GM18498 (cell line): ENCODE data around the gene ZSCAN10.
"Not testable (repeated sequence)": the region's sequence is repeated elsewhere in the genome, so short reads cannot be mapped to it uniquely, and the experiment has no call there.

Source experiments
- ATAC-seq: cut with Tn5 transposase; IDR thresholded peaks from one replicate; pipeline ENCODE4 v1.9.1; 2021; ENCODE audit warnings: mild to moderate bottlenecking, moderate library complexity; ENCODE audit not compliant: unreplicated experiment

The ZSCAN10 gene

GRCh38 chr16:3086596-3087242 is 12.4 kb downstream of the ZSCAN10 start:
- no peak for ATAC-seq

- ATAC-seq = no peak
Measured at GRCh38 chr16:3085868-3086595, 13.1 kb downstream of the ZSCAN10 start.

DNA sequence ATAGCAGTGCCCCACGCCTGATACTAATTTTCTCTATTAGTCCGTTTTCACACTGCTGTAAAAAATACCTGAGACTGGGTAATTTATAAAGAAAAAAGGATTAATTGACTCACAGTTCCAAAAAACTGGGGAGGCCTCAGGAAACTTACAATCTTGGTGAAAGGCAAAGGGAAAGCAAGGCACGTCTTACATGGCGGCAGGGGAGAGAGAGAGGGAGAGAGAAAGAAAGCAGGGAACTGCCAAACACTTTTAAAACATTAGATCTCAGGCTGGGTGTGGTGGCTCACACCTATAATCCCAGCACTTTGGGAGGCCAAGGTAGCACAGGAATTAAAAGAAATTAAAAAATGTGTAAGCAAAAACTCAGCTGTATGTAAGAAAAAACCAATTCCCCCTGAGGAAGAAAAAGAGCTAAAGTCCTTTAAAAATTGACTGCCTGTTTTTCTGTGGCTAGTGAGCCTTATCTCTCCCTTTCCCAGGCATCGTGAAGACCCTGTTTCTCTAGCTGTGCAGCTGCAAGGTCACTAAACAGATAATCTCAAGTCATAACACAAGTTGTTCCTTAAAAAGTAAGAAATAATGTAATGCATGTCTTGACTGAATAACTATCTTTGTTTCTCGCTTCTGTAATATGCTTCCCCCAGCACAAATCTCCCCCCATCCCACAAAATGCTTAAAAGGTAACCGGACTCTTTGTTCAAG is 14.0 kb downstream of the ZSCAN10 start:
- no peak for ATAC-seq

- ATAC-seq = no peak
Measured at GRCh38 chr16:3084491-3084890, 14.6 kb downstream of the ZSCAN10 start.

GRCh38 chr16:3083408-3083807 is 15.7 kb downstream of the ZSCAN10 start:
- not testable (repeated sequence) for ATAC-seq

- ATAC-seq = not testable (repeated sequence)
Measured at GRCh38 chr16:3081957-3082356, 17.1 kb downstream of the ZSCAN10 start.

DNA sequence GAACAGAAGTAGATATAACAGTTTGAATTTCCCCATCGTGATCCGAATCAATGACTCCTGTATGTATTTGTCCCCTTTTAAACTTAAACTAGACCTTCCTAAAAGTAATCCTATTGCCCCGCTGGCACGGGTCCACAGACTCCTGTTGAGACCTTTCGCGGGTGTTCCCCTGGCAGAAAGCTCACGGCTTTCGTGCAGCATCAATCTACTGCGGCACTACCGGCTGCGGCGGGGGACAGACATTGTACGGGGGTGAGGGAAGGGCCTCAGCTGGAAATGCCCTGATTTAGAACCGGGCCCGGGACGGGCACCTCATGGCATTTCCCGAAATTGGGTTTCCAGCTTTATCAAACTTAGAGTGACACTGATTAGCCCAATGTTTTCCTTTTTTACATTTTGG is 19.1 kb downstream of the ZSCAN10 start:
- no peak for ATAC-seq

DNA sequence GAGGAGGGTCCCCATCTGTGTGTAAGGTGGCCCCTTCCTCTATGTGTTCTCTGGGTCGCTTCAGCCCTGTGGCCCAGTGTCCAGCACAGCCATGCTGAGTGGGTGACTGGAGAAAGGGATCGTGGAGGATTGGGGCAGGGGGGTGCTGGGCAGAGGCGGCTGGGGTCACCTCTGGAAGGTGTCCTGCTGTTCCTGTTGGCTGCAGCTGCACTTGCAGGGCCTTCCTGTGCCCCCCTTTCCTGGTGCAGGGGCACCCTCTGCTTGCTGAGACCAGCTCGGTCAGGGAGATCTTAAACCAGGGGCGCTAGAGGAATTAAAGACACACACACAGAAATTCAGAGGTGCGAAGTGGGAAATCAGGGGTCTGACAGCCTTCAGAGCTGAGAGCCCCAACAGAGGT is 22.5 kb downstream of the ZSCAN10 start:
- no peak for ATAC-seq

DNA sequence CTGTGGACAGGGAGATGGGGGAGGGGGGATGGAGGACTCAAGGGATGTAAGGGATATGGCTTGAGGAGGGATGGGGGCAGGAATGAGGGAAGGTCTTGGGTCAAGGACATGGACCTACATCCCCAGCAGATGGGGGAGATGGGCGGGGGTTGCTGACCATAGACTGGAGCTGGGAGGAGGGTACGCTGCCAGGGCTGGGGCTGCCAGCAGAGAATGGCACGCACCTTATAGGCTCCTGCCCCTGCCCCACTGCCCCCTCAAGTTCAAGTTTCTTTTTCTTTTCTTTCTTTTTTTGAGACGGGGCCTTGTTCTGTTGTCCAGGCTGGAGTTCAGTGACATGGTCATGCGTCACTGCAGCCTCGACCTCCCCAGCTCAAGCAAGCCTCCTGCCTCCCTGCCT is 23.1 kb downstream of the ZSCAN10 start:
- not testable (repeated sequence) for ATAC-seq

- peak; percentile 4 for ATAC-seq
Measured at GRCh38 chr16:3075523-3075915, 23.6 kb downstream of the ZSCAN10 start.

DNA sequence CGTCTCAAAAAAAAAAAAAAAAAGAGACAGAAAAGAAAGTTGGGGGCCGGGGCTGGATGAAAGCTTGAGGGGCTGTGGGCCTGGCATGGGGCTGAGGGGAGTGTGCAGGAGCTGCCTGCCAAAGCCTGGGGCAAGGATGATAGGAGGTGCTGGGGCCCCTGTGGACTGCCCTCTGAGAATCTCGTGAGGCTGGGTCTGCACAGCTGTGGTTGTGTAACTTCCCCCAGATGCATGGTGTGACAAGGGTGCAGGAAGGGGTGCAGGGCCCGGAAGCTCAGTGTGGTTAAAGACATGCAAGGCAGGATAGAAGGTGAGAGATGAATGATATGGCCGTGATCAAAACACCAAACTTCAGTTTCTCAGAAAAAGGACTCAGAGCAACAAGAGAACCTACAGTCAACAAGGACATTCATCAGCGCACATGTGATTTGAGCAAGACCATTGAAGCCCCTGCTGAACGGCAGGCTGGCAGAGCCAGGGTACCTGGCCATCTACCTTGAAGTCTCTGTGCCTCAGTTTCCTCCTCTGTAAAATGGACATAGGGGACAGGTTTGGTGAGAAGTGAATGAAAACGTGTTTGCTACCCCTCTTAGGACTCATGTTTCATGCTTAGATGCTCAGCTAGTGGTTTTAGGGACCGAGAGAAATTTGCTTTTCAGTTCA is 24.1 kb downstream of the ZSCAN10 start:
- ATAC-seq = peak; percentile 84

DNA sequence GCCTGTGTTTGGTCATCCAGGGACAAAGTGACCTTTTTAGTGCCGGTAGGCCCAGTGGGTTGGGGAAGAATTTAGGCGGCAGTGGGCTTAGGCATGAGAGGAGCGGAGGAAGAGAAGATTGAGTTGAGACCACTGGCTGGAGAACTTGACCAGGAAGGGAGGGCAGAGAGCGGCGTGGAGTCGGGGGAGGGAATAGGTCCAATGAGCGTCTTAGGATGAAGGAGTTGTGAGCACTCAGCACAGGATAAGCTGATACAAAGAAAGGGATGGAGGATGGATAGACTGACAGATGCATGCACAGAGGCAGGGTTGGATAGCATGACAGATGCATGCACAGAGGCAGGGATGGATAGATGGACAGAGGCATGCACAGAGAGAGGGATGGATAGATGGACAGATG is 25.6 kb downstream of the ZSCAN10 start:
- no peak for ATAC-seq

DNA sequence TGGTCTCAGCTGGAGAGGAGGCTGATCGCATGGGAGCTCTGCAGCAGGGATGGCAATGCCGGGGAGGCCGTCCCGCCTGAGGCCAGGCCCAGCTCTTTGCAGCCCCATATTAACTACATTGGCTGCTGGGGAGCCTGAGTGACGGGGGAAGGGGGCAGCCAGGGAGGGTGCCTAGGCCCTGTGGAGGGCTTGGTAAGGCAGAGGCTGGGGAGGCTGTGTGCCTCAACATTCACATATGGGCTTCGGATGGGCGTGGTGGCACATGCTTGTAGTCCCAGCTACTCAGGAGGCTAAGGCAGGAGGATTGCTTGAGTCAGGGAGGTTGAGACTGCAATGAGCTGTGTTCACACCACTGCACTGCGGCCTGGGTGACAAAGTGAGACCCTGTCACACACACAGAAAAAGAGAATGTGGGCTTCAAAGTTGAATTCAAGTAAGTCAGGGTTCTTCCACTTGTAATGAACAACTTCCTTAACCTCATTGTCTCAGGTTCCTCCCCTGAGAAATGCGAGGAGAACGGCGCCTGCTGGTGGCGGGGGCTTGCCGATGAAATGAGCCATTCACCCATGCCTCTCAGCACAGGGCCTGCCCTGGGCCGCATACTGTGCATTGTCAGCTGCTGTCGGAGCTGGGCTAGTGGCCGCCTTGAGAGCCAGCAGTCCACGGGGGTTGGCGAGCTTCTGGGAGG is 26.4 kb downstream of the ZSCAN10 start:
- ATAC-seq = not testable (repeated sequence)

DNA sequence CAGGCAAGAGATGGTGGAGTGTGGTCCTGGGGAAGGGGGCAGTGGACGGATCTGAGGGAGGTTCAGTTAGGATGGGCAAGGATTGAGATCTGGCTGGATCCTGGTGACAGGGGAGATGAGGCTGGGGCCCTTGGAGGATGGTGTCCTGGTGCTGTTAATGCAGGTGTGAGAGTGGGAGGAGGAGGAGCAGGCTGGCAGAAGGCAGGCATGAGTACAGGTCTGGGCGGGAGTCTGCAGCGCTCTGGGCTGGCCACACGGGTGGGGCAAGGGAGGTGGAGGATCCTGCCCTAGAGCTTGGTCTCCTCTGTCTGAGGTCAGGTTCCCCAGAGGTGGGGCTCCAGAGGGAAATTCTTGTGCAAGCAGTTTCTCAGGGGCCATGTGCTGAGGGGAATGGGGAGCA is 26.9 kb downstream of the ZSCAN10 start:
- not testable (repeated sequence) for ATAC-seq

GRCh38 chr16:3071655-3072054 is 27.4 kb downstream of the ZSCAN10 start:
- ATAC-seq = no peak

- no peak for ATAC-seq
Measured at GRCh38 chr16:3070608-3071111, 28.4 kb downstream of the ZSCAN10 start.

DNA sequence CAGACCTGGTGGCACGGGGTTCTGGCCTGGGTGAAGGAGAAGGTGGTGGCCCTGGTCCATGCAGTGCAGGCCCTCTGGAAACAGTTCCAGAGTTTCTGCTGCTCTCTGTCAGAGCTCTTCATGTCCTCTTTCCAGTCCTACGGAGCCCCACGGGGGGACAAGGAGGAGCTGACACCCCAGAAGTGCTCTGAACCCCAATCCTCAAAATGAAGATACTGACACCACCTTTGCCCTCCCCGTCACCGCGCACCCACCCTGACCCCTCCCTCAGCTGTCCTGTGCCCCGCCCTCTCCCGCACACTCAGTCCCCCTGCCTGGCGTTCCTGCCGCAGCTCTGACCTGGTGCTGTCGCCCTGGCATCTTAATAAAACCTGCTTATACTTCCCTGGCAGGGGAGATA is 29.9 kb downstream of the ZSCAN10 start:
- not testable (repeated sequence) for ATAC-seq

DNA sequence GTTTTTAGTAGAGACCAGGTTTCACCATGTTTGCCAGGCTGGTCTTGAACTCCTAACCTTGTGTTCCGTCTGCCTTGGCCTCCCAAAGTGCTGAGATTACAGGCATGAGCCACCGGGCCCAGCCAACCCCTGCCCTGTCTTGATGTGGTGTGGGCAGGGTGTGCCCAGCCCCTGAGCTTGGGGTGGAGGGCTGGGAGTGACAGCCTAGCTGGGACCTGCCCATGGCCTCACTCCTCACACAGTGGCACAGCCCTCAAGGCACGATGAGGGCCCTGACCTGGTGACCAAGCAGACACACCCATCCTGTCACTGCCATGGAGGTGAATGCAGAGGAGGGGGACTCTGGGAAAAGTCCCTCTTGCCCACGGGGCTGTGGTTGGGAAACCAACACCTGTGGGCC is 30.6 kb downstream of the ZSCAN10 start:
- no peak for ATAC-seq

- ATAC-seq = no peak
Measured at GRCh38 chr16:3066440-3066748, 32.7 kb downstream of the ZSCAN10 start.

DNA sequence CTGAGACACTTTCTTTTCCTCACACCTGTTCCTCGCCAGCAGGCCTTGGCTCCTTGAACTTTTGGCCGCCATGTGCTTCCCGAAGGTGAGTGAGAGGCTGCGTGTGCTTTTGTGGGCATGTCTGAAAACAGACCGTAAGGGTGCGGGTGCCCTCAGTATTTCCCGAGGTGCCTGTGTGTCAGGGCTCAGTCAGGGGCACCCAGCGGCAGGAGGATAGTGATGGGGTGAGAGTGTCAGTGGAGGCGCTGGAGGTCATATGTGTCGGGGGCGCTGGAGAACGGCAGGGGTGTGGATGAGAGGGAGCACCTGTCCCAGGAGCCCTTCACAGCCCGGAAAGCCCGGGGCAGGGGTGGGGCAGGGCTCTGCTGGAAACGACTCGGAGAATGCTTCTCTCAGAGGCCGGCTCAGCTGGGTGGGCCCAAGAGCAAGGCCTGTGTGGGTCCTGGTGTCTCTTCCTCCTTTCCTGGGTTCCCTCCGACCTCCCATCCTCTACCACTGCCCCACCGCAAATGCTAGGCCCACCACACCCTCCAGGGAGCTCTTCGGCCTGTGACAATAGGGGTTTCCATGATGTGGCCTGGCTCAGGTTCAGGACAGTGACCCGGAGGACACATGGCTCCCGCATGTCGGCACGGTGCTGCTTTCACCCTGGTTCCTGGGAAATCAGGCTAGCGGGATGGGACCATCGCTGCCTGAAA is 33.2 kb downstream of the ZSCAN10 start:
- no peak for ATAC-seq
